ENCODE data around the gene ROR1. TPM values are rescaled to one million over a fixed set of nuclear protein-coding genes. Genes with fewer than 3 reads are reported as not detected.

ROR1 gene
- total and polyA plus RNA-seq, 2 of the 13 experiments (the other 11 are each of a cell fraction or from before 2014, with no cell fraction given) = 0.58 to 2.3 TPM

DNA sequence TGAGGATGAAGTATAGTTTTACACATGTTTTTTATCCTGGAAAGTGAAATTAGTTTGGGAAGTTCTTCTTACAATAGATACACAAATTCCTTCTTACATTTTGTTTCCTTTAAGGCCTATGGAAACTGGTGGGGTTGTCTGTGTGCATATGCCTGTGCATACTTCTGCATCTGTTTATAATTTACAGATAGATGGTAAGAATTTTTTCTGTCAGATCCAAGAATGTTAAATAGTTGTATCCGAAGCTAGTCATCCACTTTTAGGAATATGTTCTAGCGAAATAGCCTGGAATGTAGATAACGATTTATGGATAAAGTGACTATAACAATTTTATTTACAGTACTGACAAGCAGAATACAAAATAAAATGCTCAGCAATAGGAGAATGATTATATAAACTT, 194.1 kb downstream of the ROR1 start:
- Histone ChIP-seq H4K20me1 (ENCODE audit: insufficient read depth, low read length) (no peaks in the 10 kb centered on the region), H3K27ac (ENCODE audit: extremely low read length, insufficient read depth, low read length) (no peak overlapping the region), H3K4me1 (ENCODE audit: insufficient read depth, low read length) (no peaks in the 10 kb centered on the region), H3K9me3 (ENCODE audit: low read length) (no peaks in the 10 kb centered on the region), H3K27me3 (ENCODE audit: control insufficient read depth in 1 of 2, insufficient read depth in 2 of 2, low read length in 2 of 2) (no peaks in the 10 kb centered on the region), H3K36me3 (replicated peaks in 1 of 2; ENCODE audit: control insufficient read depth in 1 of 2, insufficient read depth in 2 of 2, low read length in 2 of 2) (no peaks in the 10 kb centered on the region), H2AFZ (ENCODE audit: low read length) (no peak overlapping the region), H3K4me2 (ENCODE audit: low read depth, low read length) (no peak overlapping the region), H3K79me2 (ENCODE audit: insufficient read depth, low read length) (no peaks in the 10 kb centered on the region), H3K9ac (ENCODE audit: insufficient read depth, low read depth, low read length) (no peak overlapping the region), H3K4me3 (replicated peaks in 1 of 3; ENCODE audit: insufficient read depth in 1 of 3, low read depth in 2 of 3, low read length in 3 of 3) (no peak overlapping the region)
- FAIRE-seq = no peak
- intact Hi-C loops (cut with micrococcal nuclease; ENCODE audit: unreplicated experiment) = no loop called here
- ChIA-PET POLR2A (no interaction called here), CTCF (ENCODE audit: low intra/inter-chr PET ratio, low total read pairs) (no interaction called here)
- 77% methylated on average over 3 of the region's 3 CpGs for WGBS (ENCODE audit: low lambda C conversion rate)
- no peak for DNase-seq (ENCODE audit: low spot score)
- no TSS peak for BruUV-seq (replicated peaks)
- ATAC-seq = no peak
- in situ Hi-C loops (cut with HindIII; ENCODE audit: extremely low pct_ligation_motif_present, low pct_unique_long_range_greater_than_20kb) = no loop called here
- TF ChIP-seq RBAK (CRISPR knock-in tag; IDR thresholded peaks at IDR 0.05) (no peak), ZFP36L1 (CRISPR knock-in tag; IDR thresholded peaks at IDR 0.05) (no peak), MED1 (CRISPR knock-in tag; IDR thresholded peaks at IDR 0.05) (no peak), IRX3 (CRISPR knock-in tag; IDR thresholded peaks at IDR 0.05; ENCODE audit: borderline replicate concordance, low read depth) (no peak), ZNF430 (CRISPR knock-in tag; IDR thresholded peaks at IDR 0.05) (no peak), ZNF598 (CRISPR knock-in tag; IDR thresholded peaks at IDR 0.05; ENCODE audit: borderline replicate concordance) (no peak), ZNF101 (CRISPR knock-in tag; IDR thresholded peaks at IDR 0.05; ENCODE audit: borderline replicate concordance, low read depth) (no peak), TEAD2 (CRISPR knock-in tag; IDR thresholded peaks at IDR 0.05) (no peak), GABPA (IDR thresholded peaks at IDR 0.05; ENCODE audit: low read depth, low read length) (no peak), GABPA (CRISPR knock-in tag; IDR thresholded peaks at IDR 0.05; ENCODE audit: low read depth) (no peak)
- TF ChIP-seq, protein P1, sequence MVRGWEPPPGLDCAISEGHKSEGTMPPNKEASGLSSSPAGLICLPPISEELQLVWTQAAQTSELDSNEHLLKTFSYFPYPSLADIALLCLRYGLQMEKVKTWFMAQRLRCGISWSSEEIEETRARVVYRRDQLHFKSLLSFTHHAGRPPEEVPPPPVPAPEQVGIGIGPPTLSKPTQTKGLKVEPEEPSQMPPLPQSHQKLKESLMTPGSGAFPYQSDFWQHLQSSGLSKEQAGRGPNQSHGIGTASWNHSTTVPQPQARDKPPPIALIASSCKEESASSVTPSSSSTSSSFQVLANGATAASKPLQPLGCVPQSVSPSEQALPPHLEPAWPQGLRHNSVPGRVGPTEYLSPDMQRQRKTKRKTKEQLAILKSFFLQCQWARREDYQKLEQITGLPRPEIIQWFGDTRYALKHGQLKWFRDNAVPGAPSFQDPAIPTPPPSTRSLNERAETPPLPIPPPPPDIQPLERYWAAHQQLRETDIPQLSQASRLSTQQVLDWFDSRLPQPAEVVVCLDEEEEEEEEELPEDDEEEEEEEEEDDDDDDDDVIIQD (CRISPR knock-in tag; IDR thresholded peaks at IDR 0.05; ENCODE audit: low read depth) = no peak
- TF ChIP-seq, protein P2, sequence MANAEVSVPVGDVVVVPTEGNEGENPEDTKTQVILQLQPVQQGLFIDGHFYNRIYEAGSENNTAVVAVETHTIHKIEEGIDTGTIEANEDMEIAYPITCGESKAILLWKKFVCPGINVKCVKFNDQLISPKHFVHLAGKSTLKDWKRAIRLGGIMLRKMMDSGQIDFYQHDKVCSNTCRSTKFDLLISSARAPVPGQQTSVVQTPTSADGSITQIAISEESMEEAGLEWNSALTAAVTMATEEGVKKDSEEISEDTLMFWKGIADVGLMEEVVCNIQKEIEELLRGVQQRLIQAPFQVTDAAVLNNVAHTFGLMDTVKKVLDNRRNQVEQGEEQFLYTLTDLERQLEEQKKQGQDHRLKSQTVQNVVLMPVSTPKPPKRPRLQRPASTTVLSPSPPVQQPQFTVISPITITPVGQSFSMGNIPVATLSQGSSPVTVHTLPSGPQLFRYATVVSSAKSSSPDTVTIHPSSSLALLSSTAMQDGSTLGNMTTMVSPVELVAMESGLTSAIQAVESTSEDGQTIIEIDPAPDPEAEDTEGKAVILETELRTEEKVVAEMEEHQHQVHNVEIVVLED (CRISPR knock-in tag; IDR thresholded peaks at IDR 0.05; ENCODE audit: borderline replicate concordance) = no peak
- TF ChIP-seq, protein P3, sequence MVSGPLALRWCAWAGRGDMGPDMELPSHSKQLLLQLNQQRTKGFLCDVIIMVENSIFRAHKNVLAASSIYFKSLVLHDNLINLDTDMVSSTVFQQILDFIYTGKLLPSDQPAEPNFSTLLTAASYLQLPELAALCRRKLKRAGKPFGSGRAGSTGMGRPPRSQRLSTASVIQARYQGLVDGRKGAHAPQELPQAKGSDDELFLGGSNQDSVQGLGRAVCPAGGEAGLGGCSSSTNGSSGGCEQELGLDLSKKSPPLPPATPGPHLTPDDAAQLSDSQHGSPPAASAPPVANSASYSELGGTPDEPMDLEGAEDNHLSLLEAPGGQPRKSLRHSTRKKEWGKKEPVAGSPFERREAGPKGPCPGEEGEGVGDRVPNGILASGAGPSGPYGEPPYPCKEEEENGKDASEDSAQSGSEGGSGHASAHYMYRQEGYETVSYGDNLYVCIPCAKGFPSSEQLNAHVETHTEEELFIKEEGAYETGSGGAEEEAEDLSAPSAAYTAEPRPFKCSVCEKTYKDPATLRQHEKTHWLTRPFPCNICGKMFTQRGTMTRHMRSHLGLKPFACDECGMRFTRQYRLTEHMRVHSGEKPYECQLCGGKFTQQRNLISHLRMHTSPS (CRISPR knock-in tag; IDR thresholded peaks at IDR 0.05; ENCODE audit: low read depth) = no peak
- TF ChIP-seq, protein P4, sequence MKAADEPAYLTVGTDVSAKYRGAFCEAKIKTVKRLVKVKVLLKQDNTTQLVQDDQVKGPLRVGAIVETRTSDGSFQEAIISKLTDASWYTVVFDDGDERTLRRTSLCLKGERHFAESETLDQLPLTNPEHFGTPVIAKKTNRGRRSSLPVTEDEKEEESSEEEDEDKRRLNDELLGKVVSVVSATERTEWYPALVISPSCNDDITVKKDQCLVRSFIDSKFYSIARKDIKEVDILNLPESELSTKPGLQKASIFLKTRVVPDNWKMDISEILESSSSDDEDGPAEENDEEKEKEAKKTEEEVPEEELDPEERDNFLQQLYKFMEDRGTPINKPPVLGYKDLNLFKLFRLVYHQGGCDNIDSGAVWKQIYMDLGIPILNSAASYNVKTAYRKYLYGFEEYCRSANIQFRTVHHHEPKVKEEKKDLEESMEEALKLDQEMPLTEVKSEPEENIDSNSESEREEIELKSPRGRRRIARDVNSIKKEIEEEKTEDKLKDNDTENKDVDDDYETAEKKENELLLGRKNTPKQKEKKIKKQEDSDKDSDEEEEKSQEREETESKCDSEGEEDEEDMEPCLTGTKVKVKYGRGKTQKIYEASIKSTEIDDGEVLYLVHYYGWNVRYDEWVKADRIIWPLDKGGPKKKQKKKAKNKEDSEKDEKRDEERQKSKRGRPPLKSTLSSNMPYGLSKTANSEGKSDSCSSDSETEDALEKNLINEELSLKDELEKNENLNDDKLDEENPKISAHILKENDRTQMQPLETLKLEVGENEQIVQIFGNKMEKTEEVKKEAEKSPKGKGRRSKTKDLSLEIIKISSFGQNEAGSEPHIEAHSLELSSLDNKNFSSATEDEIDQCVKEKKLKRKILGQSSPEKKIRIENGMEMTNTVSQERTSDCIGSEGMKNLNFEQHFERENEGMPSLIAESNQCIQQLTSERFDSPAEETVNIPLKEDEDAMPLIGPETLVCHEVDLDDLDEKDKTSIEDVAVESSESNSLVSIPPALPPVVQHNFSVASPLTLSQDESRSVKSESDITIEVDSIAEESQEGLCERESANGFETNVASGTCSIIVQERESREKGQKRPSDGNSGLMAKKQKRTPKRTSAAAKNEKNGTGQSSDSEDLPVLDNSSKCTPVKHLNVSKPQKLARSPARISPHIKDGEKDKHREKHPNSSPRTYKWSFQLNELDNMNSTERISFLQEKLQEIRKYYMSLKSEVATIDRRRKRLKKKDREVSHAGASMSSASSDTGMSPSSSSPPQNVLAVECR (CRISPR knock-in tag; IDR thresholded peaks at IDR 0.05; ENCODE audit: borderline replicate concordance) = no peak
- TF ChIP-seq, protein P5, sequence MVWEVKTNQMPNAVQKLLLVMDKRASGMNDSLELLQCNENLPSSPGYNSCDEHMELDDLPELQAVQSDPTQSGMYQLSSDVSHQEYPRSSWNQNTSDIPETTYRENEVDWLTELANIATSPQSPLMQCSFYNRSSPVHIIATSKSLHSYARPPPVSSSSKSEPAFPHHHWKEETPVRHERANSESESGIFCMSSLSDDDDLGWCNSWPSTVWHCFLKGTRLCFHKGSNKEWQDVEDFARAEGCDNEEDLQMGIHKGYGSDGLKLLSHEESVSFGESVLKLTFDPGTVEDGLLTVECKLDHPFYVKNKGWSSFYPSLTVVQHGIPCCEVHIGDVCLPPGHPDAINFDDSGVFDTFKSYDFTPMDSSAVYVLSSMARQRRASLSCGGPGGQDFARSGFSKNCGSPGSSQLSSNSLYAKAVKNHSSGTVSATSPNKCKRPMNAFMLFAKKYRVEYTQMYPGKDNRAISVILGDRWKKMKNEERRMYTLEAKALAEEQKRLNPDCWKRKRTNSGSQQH (CRISPR knock-in tag; IDR thresholded peaks at IDR 0.05; ENCODE audit: low read depth) = no peak

Measured in HepG2 (cell line).